HL-60 (cell line): Measurements from ENCODE around the gene NVL.

Experiments
- GABPA ChIP-seq: IDR thresholded peaks from 2 replicates; pipeline ENCODE4 v1.6.1; 2012; ENCODE audit warnings: low read depth
- POLR2AphosphoS5 ChIP-seq: IDR thresholded peaks from 2 replicates; pipeline ENCODE4 v1.6.1; 2012; ENCODE audit warnings: low read depth
- TF ChIP-seq, protein P1 (sequence below): IDR thresholded peaks from one replicate; pipeline ENCODE4 v1.5.1; 2011; ENCODE audit warnings: low read length, control low read depth, inconsistent platforms; ENCODE audit not compliant: insufficient read depth

DNA sequence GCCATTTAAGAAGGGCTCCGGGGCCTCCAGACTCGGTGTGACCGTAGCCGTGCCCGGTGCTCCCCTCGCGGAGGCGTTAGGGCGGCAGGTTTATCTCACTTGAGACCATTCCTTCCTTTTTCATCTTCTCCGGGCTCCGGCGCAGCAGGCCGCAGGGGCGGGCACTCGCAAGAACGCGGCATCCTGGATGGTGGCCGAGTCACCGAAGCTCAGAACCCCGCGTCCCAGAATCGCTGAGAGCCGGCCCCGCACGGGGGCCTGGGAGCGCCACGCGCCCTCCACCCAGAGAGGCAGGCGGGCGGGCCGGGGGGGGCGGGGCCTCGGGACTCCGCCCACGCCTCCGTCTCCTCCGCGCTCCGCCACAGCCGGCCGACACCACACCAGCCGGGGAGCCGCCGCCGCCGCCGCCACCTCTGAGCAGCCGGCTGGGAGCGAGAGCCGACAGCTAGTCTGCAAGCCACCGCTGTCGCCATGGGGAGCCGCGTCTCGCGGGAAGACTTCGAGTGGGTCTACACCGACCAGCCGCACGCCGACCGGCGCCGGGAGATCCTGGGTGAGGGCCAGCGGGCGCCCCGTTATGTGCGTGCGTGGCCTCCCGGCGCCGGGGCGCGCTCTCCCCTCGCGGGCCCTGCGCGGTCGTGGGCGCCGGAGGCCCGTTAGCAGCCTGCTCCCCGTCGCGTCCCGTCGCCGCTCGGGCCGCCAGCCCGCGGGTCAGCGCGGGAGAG, 146.9 kb downstream of the NVL start, which contains the start of gene DEGS1:
- TF ChIP-seq GABPA (no peak), POLR2AphosphoS5 (peak; percentile 67; the same call in 1 of the 2 replicates)
- TF ChIP-seq, protein P1, sequence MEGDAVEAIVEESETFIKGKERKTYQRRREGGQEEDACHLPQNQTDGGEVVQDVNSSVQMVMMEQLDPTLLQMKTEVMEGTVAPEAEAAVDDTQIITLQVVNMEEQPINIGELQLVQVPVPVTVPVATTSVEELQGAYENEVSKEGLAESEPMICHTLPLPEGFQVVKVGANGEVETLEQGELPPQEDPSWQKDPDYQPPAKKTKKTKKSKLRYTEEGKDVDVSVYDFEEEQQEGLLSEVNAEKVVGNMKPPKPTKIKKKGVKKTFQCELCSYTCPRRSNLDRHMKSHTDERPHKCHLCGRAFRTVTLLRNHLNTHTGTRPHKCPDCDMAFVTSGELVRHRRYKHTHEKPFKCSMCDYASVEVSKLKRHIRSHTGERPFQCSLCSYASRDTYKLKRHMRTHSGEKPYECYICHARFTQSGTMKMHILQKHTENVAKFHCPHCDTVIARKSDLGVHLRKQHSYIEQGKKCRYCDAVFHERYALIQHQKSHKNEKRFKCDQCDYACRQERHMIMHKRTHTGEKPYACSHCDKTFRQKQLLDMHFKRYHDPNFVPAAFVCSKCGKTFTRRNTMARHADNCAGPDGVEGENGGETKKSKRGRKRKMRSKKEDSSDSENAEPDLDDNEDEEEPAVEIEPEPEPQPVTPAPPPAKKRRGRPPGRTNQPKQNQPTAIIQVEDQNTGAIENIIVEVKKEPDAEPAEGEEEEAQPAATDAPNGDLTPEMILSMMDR, result no peak
